ENCODE data around the gene DNAH10.

DNAH10 gene

GRCh38 chr12:123889848-123890535 is 127.9 kb downstream of the DNAH10 start:
- DNase-seq = no peak

DNA sequence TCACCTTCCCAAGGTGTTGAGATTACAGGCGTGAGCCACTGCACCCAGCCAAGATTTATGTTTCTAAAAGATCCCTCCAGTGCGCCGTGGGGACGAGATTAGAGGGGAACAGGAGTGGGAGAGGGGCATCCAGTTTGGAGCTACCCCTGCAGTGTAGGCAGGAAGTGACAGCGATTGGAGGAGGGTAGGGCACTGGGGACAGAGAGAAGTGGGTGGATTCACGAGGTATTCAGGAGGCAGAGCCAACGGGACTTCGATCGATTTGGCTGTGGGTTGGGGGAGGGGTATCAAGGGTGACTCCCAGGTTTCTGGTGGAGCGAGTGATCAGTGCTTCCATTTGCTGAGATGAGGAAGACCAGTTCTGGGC is 128.4 kb downstream of the DNAH10 start:
- no peak for DNase-seq

- DNase-seq = no peak
Observed at GRCh38 chr12:123891011-123891410, 128.9 kb downstream of the DNAH10 start.

- DNase-seq = no peak
Observed at GRCh38 chr12:123891516-123892179, 129.5 kb downstream of the DNAH10 start.

- DNase-seq = no peak
Observed at GRCh38 chr12:123892180-123892559, 130.1 kb downstream of the DNAH10 start.

DNA sequence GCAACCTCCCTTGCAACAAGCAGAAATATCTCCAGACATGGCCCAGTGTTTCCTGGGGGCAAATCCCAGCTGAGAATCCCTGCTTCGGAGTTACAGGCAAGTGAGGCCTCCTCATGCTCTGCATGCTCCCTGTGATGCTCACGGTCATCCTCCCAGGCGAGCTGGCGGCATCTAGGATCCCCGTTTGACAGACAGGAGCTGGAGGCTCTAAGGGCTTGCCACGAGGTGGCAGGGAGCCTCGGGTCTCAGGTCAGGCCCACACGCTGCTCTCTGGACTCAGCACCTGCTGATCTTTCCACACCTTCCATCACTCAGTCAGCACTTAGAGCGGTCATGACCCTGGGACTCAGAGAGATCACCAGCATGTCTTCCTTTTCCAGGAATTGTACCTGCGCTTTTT is 130.8 kb downstream of the DNAH10 start:
- no peak for DNase-seq

DNA sequence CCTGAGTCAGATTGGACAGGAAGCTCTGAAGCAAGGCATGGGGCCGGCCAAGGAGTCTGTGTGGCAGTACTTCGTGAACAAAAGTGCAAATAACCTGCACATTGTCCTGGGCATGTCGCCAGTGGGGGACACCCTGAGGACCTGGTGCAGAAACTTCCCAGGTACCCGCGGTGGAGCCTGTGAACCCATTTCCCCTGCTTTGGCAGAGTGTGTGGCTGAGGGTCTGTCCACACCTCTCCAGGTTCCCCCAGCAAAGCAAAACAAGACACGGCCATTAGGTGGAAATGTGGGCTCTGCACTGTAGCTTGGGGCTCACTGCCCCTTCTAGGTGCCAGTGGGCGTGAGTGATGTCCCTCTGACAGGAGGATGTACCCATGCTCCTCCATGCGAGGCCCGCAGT is 131.2 kb downstream of the DNAH10 start:
- no peak for DNase-seq

GRCh38 chr12:123894823-123895345 is 132.8 kb downstream of the DNAH10 start:
- no peak for DNase-seq

- DNase-seq = no peak
Observed at GRCh38 chr12:123895451-123895850, 133.3 kb downstream of the DNAH10 start.

DNA sequence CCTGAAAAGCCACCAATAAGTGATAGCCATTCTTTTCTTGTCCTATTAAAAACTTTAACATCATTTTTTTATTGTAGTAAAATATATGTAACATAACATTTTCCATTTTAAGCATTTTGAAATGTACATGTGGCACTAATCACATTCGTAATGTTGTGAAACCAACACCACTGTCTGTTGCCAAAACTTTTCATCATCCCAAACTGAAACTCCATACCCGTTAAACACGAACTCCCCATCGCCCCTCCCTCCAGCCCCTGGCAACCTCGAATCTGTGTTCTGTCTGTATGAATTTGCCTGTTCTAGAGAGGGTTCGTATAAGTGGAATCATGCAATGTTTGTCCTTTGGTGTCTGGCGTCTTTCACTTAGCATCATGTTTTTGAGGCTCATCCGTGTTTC is 134.7 kb downstream of the DNAH10 start:
- DNase-seq = no peak

DNA sequence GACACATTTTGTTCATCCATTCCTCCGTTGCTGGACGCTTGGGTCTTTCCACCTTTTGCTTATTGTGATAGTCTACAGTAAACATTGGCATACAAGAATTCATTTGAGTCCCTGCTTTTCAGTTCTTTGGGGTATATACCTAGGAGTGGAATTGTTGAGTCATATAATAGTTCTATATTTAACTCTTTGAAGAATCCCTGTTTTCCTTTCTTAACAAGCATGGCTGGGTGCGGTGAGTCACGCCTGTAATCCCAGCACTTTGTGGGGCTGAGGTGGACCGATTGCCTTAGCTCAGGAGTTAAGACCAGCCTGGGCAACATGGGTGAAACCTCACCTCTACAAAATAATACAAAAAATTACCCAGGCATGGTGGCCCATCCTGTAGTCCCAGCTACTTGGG is 135.1 kb downstream of the DNAH10 start:
- no peak for DNase-seq

GRCh38 chr12:123898673-123899072 is 136.6 kb downstream of the DNAH10 start:
- no peak for DNase-seq

DNA sequence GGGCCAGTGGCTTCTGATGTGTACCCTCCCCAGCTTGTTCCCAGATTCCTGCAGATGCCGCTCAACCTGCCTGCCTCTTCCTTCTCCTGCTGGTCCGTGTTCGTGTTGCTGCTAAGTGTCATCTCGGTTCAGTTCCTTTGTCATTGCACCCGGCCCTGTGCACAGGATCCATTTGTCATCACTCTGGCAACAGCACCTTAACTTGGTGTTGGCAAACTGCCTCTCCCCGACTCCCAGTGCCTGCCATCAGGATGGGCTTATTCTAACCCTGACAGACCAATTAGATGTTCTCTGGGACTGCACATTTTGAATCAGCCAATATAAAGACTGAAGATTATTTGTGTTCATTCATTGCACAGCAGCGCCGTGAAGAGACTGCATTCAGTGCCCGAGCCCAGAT is 137.3 kb downstream of the DNAH10 start:
- no peak for DNase-seq

DNA sequence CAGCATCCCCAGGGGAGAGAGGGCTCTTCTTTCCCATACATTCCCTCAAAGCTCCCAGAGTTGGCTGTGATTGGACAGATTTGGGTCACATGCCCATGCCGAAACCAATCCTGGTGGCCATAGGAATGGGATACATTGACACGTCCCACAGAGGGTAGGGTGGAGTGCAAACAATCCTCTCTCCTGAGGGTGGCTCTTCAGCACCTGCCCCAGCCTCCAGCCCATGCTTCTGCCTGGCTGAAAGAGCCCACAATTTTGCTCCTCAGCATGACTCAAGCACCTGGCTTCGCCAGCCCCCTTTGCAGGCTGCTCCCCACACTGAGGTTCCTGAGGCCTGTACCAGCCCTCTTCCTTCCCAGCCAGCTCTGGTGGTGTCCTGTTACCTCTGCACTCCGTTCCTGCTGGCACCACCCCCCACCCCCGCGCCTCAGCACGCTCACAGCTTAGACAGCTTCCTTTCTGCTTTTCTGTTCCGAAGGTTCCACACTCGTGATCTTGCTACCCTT is 138.8 kb downstream of the DNAH10 start:
- DNase-seq = no peak

DNA sequence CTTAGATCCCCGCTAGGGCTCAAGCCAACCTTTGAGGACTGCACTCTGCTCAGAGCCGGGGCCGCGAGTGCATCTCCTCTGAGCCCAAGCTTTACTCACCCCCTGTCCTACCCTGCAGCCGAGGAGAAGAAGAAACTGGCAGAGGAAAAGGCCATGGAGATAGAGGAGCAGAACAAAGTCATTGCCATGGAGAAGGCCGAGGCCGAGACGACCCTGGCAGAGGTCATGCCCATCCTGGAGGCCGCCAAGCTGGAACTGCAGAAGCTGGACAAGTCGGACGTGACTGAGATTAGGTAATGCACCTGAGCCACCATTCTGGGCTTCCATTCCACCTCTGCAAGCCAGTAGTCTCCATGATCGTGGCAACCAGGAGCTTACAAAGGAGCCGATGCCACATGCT is 140.7 kb downstream of the DNAH10 start:
- no peak for DNase-seq

- DNase-seq = no peak
Observed at GRCh38 chr12:123903301-123904065, 141.4 kb downstream of the DNAH10 start.

DNA sequence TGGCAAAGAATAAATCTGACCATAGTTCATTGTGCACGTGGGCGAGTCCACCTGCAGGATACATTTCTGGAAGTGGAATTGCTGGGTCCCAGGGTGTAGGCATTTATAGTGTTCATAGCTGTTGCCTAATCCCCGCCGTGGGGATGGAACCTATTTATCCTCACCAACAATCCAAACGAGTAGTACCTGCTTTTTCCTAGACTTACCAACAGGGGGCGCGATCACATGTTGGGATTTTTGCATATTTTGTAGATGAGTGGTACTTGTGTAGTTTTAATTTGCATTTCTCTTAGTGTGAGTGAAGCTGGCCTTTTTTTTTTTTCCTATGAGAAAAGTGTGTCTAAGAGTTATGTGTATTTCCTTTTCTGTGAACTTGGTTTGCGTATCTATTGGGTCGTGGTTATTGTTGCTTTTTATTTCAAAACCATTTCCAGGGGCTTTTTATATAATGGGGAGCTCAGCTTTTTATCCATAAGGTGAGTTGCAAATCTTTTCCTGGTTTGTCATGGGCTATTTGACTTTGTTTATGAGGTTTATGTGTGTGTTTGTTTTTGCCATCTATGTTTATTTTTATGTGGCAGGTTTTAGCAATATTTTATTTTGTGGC is 143.3 kb downstream of the DNAH10 start:
- peak; percentile 57 for DNase-seq

DNA sequence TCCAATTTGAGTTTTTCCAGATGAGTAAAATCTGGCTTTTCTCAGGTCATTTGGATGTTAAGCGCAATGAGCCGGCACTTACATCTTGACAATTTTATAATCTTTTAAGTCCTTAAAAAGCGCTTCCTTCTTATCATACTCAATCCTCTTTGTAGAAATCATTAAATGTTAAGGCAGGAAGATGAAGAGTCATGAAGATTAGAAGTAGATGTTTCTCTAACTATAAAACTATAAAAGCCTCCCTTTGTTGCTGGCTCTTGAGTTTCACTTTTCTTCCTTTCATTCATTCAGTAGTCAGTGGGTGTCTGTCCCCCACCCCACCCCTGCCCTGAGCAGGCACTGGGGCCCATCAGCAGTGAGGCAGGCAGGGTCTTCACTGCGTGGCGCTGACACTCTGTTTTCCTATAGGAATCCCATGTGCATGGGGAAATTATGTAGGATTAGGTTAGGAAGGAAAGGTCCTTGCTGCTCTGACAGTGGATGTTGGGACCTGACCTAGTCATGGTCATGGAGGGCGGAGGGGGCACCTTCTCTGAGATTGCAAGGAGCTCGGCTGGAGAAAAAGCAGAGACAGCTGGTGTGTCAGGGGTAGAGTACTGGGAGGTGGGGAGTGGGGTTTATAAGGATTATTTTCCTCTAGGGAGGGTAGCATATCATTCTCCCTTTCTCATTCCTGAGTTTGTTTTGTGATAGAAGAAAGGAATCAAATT is 144.8 kb downstream of the DNAH10 start:
- no peak for DNase-seq

- no peak for DNase-seq
Observed at GRCh38 chr12:123907726-123908476, 145.8 kb downstream of the DNAH10 start.

DNA sequence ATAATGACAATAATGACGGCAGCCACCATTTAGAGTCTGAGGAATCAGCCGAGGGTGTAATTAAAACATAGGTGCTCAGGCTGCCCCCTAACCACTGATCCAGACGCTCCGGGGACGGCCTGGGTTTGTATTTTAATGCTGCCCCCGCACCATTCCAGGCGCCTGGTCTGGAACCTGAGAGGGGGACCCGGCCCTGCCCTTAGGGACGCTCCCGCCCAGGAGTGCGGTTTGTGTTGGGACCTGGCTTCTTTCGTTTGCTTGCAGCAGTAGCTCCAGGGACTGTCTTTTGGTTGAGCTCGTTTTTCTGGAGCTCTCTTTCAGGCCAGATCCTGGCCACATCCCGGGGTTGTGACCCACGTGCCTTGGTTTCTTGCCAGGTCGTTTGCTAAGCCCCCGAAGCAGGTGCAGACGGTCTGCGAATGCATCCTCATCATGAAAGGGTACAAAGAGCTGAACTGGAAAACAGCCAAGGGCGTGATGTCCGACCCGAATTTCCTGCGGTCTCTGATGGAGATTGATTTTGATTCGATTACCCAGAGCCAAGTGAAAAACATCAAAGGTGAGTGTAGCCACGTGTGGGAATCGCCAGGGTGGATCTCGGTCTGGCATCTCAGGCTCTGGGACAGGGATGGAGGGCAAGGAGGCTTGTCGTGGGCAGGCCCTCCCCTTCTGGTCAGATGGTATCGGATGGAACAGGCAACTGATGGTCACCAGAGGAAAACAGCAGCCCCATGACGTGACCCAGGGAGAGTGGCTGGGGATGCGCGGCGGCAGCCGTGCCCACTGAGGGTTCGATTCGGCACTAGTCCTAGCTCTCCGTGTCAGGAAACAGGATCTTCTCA is 147.0 kb downstream of the DNAH10 start:
- DNase-seq = no peak

DNA sequence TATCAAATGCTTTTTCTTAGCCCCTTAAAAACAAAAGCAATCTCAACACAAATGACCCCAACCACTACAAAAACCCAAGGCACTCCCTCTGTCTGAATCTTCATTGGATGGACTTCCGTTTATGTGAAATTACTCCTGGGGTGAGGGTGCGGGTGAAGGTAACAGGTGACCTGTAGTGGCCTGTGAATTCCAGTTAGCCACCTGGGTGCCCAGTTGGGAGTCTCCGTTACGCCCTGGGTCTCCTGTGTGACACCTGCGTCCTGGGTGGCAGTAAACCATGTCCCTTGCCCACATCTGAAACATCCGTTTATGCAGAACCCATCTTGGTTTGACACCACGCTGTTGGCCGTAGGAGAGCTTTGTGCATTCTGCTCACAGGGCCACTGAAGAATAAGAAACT is 148.0 kb downstream of the DNAH10 start:
- DNase-seq = no peak

Measured in central memory CD4-positive, alpha-beta T cell (primary cell).